Measurements from ENCODE around the gene EXOC4. TPM values are rescaled to one million over a fixed set of nuclear protein-coding genes. Genes with fewer than 3 reads are reported as not detected.

The EXOC4 gene
- total RNA-seq, 3 donors from 2014 or later: 88.3 to 136 (median 99.6) TPM

GRCh38 chr7:133688483-133689239, 435.8 kb downstream of the EXOC4 start:
- no peaks in the 10 kb centered on the region for H3K4me1 ChIP-seq
- no peaks in the 10 kb centered on the region for H3K36me3 ChIP-seq

DNA sequence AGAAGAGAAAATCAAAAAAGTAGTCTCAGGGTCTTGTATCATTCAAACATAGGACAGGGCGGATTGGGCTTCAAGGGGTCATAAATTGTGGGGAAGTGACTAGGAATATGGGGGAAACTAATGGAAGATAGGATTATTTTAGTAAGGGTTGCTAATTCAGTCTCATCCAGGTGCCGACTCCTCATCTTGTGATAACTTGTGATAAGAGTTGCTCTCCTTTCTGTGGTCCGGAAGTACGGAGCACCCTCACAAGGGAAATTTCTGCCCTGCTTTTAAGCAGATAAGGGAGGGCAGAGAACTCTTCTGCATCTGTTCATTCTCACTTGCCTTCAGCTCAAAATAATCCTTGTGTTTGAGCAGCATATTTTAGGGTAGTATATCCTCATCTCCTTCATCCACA, 437.9 kb downstream of the EXOC4 start:
- Histone ChIP-seq H3K4me3 (no peak overlapping the region), H3K36me3 (no peaks in the 10 kb centered on the region), H3K9me3 (no peaks in the 10 kb centered on the region), H3K27ac (no peak overlapping the region), H3K4me1 (no peaks in the 10 kb centered on the region), H3K27me3 (no peaks in the 10 kb centered on the region)
- intact Hi-C loops (cut with DNase I; ENCODE audit: low total_unique reads): no loop called here
- TF ChIP-seq, protein P1, sequence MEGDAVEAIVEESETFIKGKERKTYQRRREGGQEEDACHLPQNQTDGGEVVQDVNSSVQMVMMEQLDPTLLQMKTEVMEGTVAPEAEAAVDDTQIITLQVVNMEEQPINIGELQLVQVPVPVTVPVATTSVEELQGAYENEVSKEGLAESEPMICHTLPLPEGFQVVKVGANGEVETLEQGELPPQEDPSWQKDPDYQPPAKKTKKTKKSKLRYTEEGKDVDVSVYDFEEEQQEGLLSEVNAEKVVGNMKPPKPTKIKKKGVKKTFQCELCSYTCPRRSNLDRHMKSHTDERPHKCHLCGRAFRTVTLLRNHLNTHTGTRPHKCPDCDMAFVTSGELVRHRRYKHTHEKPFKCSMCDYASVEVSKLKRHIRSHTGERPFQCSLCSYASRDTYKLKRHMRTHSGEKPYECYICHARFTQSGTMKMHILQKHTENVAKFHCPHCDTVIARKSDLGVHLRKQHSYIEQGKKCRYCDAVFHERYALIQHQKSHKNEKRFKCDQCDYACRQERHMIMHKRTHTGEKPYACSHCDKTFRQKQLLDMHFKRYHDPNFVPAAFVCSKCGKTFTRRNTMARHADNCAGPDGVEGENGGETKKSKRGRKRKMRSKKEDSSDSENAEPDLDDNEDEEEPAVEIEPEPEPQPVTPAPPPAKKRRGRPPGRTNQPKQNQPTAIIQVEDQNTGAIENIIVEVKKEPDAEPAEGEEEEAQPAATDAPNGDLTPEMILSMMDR (IDR thresholded peaks at IDR 0.05): no peak
- no peak for TF ChIP-seq POLR2A (IDR thresholded peaks at IDR 0.05)
- TF ChIP-seq POLR2AphosphoS5 (IDR thresholded peaks at IDR 0.05): no peak
- DNase-seq (ENCODE audit: low spot score in 2 of 2): no peak

More at GRCh38 chr7:133688483-133689239, 435.8 kb downstream of the EXOC4 start:
- intact Hi-C loops (cut with DNase I; ENCODE audit: low total_unique reads): no loop called here
- TF ChIP-seq POLR2A (IDR thresholded peaks at IDR 0.05) (no peak), POLR2AphosphoS5 (IDR thresholded peaks at IDR 0.05) (no peak)
- TF ChIP-seq, protein P1 (IDR thresholded peaks at IDR 0.05): no peak
- no peak overlapping the region for H3K27ac ChIP-seq
- no peak overlapping the region for H3K4me3 ChIP-seq
- no peak for DNase-seq (ENCODE audit: low spot score in 2 of 2)
- no peaks in the 10 kb centered on the region for H3K27me3 ChIP-seq
- H3K9me3 ChIP-seq: no peaks in the 10 kb centered on the region

DNA sequence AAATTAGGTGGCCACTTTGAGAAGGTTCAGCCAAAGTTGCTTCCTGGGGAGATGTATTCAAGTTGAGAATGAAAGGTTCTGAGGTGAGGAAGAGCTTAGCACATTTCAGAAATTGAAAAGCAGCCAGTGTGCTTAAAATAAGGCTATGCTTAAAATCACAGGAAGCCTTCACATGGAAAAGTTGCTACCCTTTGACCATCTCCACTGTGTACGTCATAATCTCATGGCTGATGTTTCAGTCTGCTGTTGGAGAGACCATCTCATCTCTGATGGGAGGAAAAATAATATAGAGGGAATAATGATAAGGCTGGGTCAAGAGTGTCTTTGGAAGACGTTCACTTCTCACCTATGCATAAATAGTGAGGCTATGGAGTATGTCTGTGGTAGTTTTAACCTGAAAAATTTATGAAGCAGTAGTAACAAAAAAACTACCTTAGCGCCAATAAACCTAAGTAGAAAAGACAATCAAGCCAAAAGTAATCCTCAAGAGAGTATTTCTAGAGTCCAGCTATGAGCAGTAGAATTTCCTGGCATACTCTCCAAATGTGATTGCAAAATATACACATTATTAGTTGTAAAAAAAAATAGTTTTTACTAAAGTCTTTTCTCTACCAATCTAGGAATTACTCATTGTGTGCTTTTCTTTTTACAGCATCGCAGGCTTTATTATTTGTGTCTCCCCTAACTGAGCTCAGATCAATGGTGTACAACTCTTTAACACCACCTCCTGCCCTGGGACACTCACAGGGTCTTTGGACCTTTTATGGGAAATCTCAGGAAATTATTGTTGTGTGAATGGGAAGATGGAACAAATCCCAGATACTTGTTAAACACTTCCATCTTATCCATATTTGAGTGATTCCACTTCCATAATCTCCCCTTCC, 439.1 kb downstream of the EXOC4 start:
- no peaks in the 10 kb centered on the region for H3K9me3 ChIP-seq
- TF ChIP-seq POLR2A (IDR thresholded peaks at IDR 0.05) (no peak), POLR2AphosphoS5 (IDR thresholded peaks at IDR 0.05) (no peak)
- TF ChIP-seq, protein P1 (IDR thresholded peaks at IDR 0.05): no peak
- H3K27ac ChIP-seq: no peak overlapping the region
- H3K36me3 ChIP-seq: no peaks in the 10 kb centered on the region
- intact Hi-C loops (cut with DNase I; ENCODE audit: low total_unique reads): no loop called here
- no peaks in the 10 kb centered on the region for H3K27me3 ChIP-seq
- DNase-seq (ENCODE audit: low spot score in 2 of 2): no peak
- no peak overlapping the region for H3K4me3 ChIP-seq
- H3K4me1 ChIP-seq: no peaks in the 10 kb centered on the region

DNA sequence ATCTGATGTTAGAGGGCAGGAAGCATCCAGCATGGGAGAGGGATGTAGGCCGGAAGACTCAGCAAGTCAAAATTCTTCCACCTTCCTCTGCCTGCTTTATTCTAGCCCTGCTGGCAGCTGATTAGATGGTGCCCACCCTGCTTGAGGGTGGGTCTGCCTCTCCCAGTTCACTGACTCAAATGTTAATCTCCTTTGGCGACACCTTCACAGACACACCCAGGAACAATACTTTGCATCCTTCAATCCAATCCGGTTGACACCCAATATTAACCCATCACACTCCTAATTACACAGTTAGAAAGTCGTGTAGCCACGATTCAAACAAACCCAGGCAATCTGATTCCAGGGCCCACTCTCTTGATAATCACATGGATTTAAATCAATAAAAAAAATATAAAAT, 440.4 kb downstream of the EXOC4 start:
- no peak for DNase-seq (ENCODE audit: low spot score in 2 of 2)
- no peaks in the 10 kb centered on the region for H3K4me1 ChIP-seq
- no peaks in the 10 kb centered on the region for H3K27me3 ChIP-seq
- no peaks in the 10 kb centered on the region for H3K9me3 ChIP-seq
- H3K36me3 ChIP-seq: no peaks in the 10 kb centered on the region
- H3K27ac ChIP-seq: no peak overlapping the region
- TF ChIP-seq POLR2A (IDR thresholded peaks at IDR 0.05) (no peak), POLR2AphosphoS5 (IDR thresholded peaks at IDR 0.05) (no peak)
- TF ChIP-seq, protein P1 (IDR thresholded peaks at IDR 0.05): no peak
- intact Hi-C loops (cut with DNase I; ENCODE audit: low total_unique reads): no loop called here
- no peak overlapping the region for H3K4me3 ChIP-seq

GRCh38 chr7:133696056-133696455, 443.2 kb downstream of the EXOC4 start:
- H3K4me1 ChIP-seq: no peaks in the 10 kb centered on the region
- H3K36me3 ChIP-seq: no peaks in the 10 kb centered on the region
- no peaks in the 10 kb centered on the region for H3K27me3 ChIP-seq
- no peak for DNase-seq (ENCODE audit: low spot score in 2 of 2)
- H3K4me3 ChIP-seq: no peak overlapping the region
- H3K27ac ChIP-seq: no peak overlapping the region
- H3K9me3 ChIP-seq: no peaks in the 10 kb centered on the region
- TF ChIP-seq POLR2A (IDR thresholded peaks at IDR 0.05): no peak
- no peak for TF ChIP-seq POLR2AphosphoS5 (IDR thresholded peaks at IDR 0.05)
- TF ChIP-seq, protein P1 (IDR thresholded peaks at IDR 0.05): no peak
- intact Hi-C loops (cut with DNase I; ENCODE audit: low total_unique reads): no loop called here
